K562 (cell line): ENCODE measurements around the gene DAG1. TPM values are rescaled to one million over a fixed set of nuclear protein-coding genes. Genes with fewer than 3 reads are reported as not detected.

ENCODE experiments used
- ATAC-seq: fragments of 200-7000 bp; cut with Tn5 transposase; 3 replicates; pipeline ENCODE4 v1.9.1; 2020; ENCODE audit warnings: moderate library complexity
- BruUV-seq: library from RNA; stranded (reverse); fragments of 400-500 nt; replicated peaks from 2 replicates; lab custom pipeline; 2021; lab: Mats Ljungman, UMichigan
- CTCF ChIA-PET: fragments of 300-600 bp; formaldehyde crosslinking; extraction: SDS; loops from one replicate; lab custom pipeline; 2021; ENCODE audit warnings: low intra/inter-chr PET ratio; lab: Yijun Ruan, JAX
- POLR2A ChIA-PET: fragments of 300-600, 350-650 bp; sonication (Branson Sonifier 250); formaldehyde crosslinking; extraction: SDS; loops from one replicate; lab custom pipeline; 2021; ENCODE audit warnings: antibody characterized with exemption, inconsistent platforms; lab: Yijun Ruan, JAX
- DNase-seq, 4 experiments: peaks; one replicate each; pipeline versions ENCODE4 v3.0.0 to v3.0.0-alpha.2; 2011 to 2018; ENCODE audit warnings: low spot score in 3 of 4, mixed read lengths in 3 of 4; ENCODE audit errors: extremely low read depth in 1 of 4
- FAIRE-seq: peaks from 2 replicates; lab custom pipeline; 2011; peaks lifted over from hg19 to GRCh38; lab: Jason Lieb, UNC
- H2AFZ ChIP-seq: 2 replicates; pipeline ENCODE4 v1.6.0; 2011; ENCODE audit warnings: low read depth, low read length, control low read depth, inconsistent platforms
- H3K27ac ChIP-seq: fragments of 200-600 bp; 3 replicates; pipeline ENCODE4 v1.8.0; 2011; ENCODE audit warnings: low read depth, mild to moderate bottlenecking, control low read depth, inconsistent platforms, low read length, moderate library complexity, mixed read lengths; ENCODE audit errors: extremely low read depth
- H3K27me3 ChIP-seq, 2 experiments: fragments of 300-600 bp in 1 of 2; 2 replicates in 1 of 2; 3 replicates in 1 of 2; pipeline versions ENCODE4 v1.6.0 to v1.8.0; 2011; ENCODE audit warnings: inconsistent platforms in 2 of 2, low read length in 2 of 2, mild to moderate bottlenecking in 1 of 2, mixed read lengths in 1 of 2, moderate library complexity in 1 of 2; ENCODE audit not compliant: control insufficient read depth in 2 of 2, insufficient read depth in 2 of 2
- H3K36me3 ChIP-seq: fragments of 300-600 bp; 3 replicates; pipeline ENCODE4 v1.8.0; 2011; ENCODE audit warnings: mild to moderate bottlenecking, low read length, inconsistent platforms; ENCODE audit not compliant: control insufficient read depth, insufficient read depth
- H3K4me1 ChIP-seq, 2 experiments: fragments of 200-600 bp in 1 of 2; replicated peaks in 1 of 2; 2 replicates in 1 of 2; 3 replicates in 1 of 2; pipeline versions ENCODE4 v1.5.1 to v1.8.0; 2011; ENCODE audit warnings: inconsistent platforms in 2 of 2, low read length in 2 of 2, mild to moderate bottlenecking in 1 of 2, mixed read lengths in 1 of 2, moderate library complexity in 1 of 2; ENCODE audit not compliant: control insufficient read depth in 2 of 2, insufficient read depth in 2 of 2
- H3K4me2 ChIP-seq: 2 replicates; pipeline ENCODE4 v1.6.1; 2011; ENCODE audit warnings: low read length, control low read depth, inconsistent platforms, mixed read lengths; ENCODE audit not compliant: insufficient read depth
- H3K4me3 ChIP-seq: fragments of 200-600 bp; sonication (generic), shearing (Covaris generic); 2 replicates; pipeline ENCODE4 v1.5.1; 2016; ENCODE audit warnings: control low read depth, inconsistent platforms
- H3K79me2 ChIP-seq: fragments of 200-600 bp; 3 replicates; pipeline ENCODE4 v1.8.0; 2011; ENCODE audit warnings: low read length, inconsistent platforms; ENCODE audit not compliant: control insufficient read depth, insufficient read depth
- H3K9ac ChIP-seq, 2 experiments: 2 replicates each; pipeline versions ENCODE4 v1.6.0 to v1.6.1; 2011; ENCODE audit warnings: low read depth in 2 of 2, low read length in 2 of 2, control low read depth in 1 of 2, inconsistent platforms in 1 of 2, mild to moderate bottlenecking in 1 of 2, mixed read lengths in 1 of 2; ENCODE audit not compliant: insufficient read depth in 1 of 2
- H3K9me1 ChIP-seq: one replicate; pipeline ENCODE4 v1.6.0; 2011; ENCODE audit warnings: inconsistent platforms, mild to moderate bottlenecking, low read length, moderate library complexity; ENCODE audit not compliant: control insufficient read depth, insufficient read depth
- H3K9me3 ChIP-seq: replicated peaks from 2 replicates; pipeline ENCODE4 v1.5.1; 2011; ENCODE audit warnings: low read depth, low read length, inconsistent platforms; ENCODE audit not compliant: control insufficient read depth, insufficient read depth
- H4K20me1 ChIP-seq: replicated peaks from 2 replicates; pipeline ENCODE4 v1.6.1; 2011; ENCODE audit warnings: low read length, inconsistent platforms, mixed read lengths; ENCODE audit not compliant: control insufficient read depth, insufficient read depth
- BHLHE40 ChIP-seq: IDR thresholded peaks from 2 replicates; pipeline ENCODE4 v1.6.1; 2011; ENCODE audit warnings: low read length, improper control_type of control experiment
- DDX20 ChIP-seq: fragments of 450-650 bp; IDR thresholded peaks from 2 replicates; pipeline ENCODE4 v1.6.1; 2016; ENCODE audit warnings: missing genetic modification characterization, low read depth, mild to moderate bottlenecking, missing compliant biosample characterization, moderate library complexity
- ESRRB ChIP-seq: fragments of 250-450 bp; sonication (Bioruptor Pico); IDR thresholded peaks from 2 replicates; pipeline ENCODE4 v1.5.0; 2020; ENCODE audit warnings: mild to moderate bottlenecking, moderate library complexity, borderline replicate concordance
- ETS2 ChIP-seq: IDR thresholded peaks from 2 replicates; pipeline ENCODE4 v1.6.1; 2016; ENCODE audit warnings: borderline replicate concordance, missing genetic modification characterization, mild to moderate bottlenecking, moderate library complexity, missing compliant biosample characterization; ENCODE audit not compliant: poor library complexity, severe bottlenecking
- FOXK2 ChIP-seq, 2 experiments: fragments of 450-650 bp; IDR thresholded peaks in 1 of 2; conservative IDR thresholded peaks in 1 of 2; 2 replicates each; pipeline ENCODE4 v1.6.1; 2016; ENCODE audit warnings: low read depth in 2 of 2, mild to moderate bottlenecking in 1 of 2
- GABPB2 ChIP-seq: fragments of 250-450 bp; sonication (Bioruptor Pico); conservative IDR thresholded peaks from 2 replicates; pipeline ENCODE4 v1.5.1; 2021; ENCODE audit warnings: mild to moderate bottlenecking
- MXI1 ChIP-seq: IDR thresholded peaks from 2 replicates; pipeline ENCODE4 v1.6.1; 2011; ENCODE audit warnings: low read depth, mild to moderate bottlenecking, improper control_type of control experiment, low read length
- SMAD1 ChIP-seq: fragments of 150-350 bp; IDR thresholded peaks from 2 replicates; pipeline ENCODE4 v1.6.1; 2014; ENCODE audit warnings: low read length, low read depth; ENCODE audit not compliant: partially characterized antibody
- ZFP1 ChIP-seq: fragments of 450-650 bp; formaldehyde crosslinking; IDR thresholded peaks from 2 replicates; pipeline ENCODE4 v1.4.0; 2020; ENCODE audit warnings: mild to moderate bottlenecking, mixed read lengths
- ZFP30 ChIP-seq: fragments of 250-450 bp; sonication (Bioruptor Pico); IDR thresholded peaks from 2 replicates; pipeline ENCODE4 v1.8.0; 2022; ENCODE audit warnings: moderate library complexity, mild to moderate bottlenecking, inconsistent platforms, borderline replicate concordance
- ZNF12 ChIP-seq: sonication (generic); formaldehyde crosslinking; IDR thresholded peaks from 2 replicates; pipeline ENCODE4 v1.4.0; 2020; ENCODE audit warnings: mild to moderate bottlenecking, missing genetic modification reagents
- ZNF347 ChIP-seq: fragments of 450-650 bp; formaldehyde crosslinking; IDR thresholded peaks from 2 replicates; pipeline ENCODE4 v1.4.0; 2020; ENCODE audit warnings: low read depth, mild to moderate bottlenecking, moderate library complexity
- ZNF644 ChIP-seq: fragments of 200-800 bp; sonication (Bioruptor generic); IDR thresholded peaks from 2 replicates; pipeline ENCODE4 v1.6.1; 2016; ENCODE audit warnings: low read depth, missing genetic modification characterization, missing compliant biosample characterization
- WGBS: fragments of 100-300 bp; shearing (Covaris generic); methylation state at CpG from one replicate; pipeline ENCODE4 v1.1.6; 2016; ENCODE audit warnings: low coverage, mixed read lengths; ENCODE audit not compliant: insufficient coverage; ENCODE audit errors: missing lambda C conversion rate; 5-methylcytosine and 5-hydroxymethylcytosine counted together
- in situ Hi-C: fragments of 300-500 bp; cut with MboI; formaldehyde crosslinking; loops from 4 replicates; pipeline ENCODE4 v1.15.0; 2018; ENCODE audit warnings: inconsistent platforms, mixed read lengths
- intact Hi-C: fragments of 100-400 bp; cut with micrococcal nuclease; formaldehyde crosslinking; loops from 2 replicates; pipeline ENCODE4 v1.14.2; 2022
- polyA plus RNA-seq, 8 experiments: library from polyadenylated mRNA; depleted of rRNA in 4 of 8; stranded (reverse) in 5 of 8; unstranded in 3 of 8; fragments of >200 nt; fragmentation: Nextera tagmentation in 2 of 8; fragmentation: Illumina TruSeq in 1 of 8; extraction: Ambion mirVana in 2 of 8; extraction: Trizol in 1 of 8; gene quantifications; 2 replicates each; pipeline versions ENCODE4 v1.2.1 to v1.2.3, GENCODE V29; 2011 to 2014; ENCODE audit warnings: inconsistent platforms in 1 of 8, missing spikeins in 1 of 8
- total RNA-seq, 7 experiments: library from RNA; depleted of rRNA in 6 of 7; stranded (reverse); fragments of >200 nt in 6 of 7; fragmentation: Illumina TruSeq in 2 of 7; extraction: Trizol in 2 of 7; gene quantifications; 2 replicates each; pipeline versions ENCODE4 v1.2.1 to v1.2.3, GENCODE V29; 2011 to 2021; ENCODE audit warnings: low replicate concordance in 1 of 7
- TF ChIP-seq, protein P1 (sequence below): sonication (generic); formaldehyde crosslinking; IDR thresholded peaks from 2 replicates; pipeline ENCODE4 v1.8.1; 2023; ENCODE audit warnings: mild to moderate bottlenecking, missing genetic modification reagents, moderate library complexity
- TF ChIP-seq, protein P2 (sequence below), 2 experiments: fragments of 450-650 bp; conservative IDR thresholded peaks; 2 replicates each; pipeline ENCODE4 v1.6.1; 2017; ENCODE audit warnings: mild to moderate bottlenecking in 2 of 2, moderate library complexity in 2 of 2

DAG1 gene
- total and polyA plus RNA-seq, 9 of the 15 experiments (the other 6 are each of a cell fraction or from before 2014, with no cell fraction given) = 0.29 to 19.6 (median 8.2) TPM

DNA sequence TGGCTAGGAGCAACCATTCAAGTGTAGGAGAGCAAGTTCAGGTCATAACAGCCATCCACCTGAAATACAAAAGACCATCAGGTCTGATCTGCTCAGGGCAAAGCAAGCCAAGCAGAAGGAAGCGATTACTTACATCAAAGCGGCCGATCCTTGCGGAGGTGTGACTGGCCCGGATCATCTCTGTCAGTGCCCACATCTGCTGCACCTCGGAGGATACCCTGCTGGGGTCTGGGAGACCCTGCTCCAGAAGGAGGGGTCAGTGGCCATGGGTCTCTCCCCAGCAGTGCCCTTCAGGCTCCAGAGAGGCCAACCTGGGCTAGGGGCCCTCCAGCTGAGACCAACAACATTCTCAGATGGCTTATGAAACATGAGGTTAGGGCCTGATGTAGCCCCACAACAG is 45.3 kb upstream of the DAG1 start (continued):
- TF ChIP-seq SMAD1 = no peak
- TF ChIP-seq, protein P1, sequence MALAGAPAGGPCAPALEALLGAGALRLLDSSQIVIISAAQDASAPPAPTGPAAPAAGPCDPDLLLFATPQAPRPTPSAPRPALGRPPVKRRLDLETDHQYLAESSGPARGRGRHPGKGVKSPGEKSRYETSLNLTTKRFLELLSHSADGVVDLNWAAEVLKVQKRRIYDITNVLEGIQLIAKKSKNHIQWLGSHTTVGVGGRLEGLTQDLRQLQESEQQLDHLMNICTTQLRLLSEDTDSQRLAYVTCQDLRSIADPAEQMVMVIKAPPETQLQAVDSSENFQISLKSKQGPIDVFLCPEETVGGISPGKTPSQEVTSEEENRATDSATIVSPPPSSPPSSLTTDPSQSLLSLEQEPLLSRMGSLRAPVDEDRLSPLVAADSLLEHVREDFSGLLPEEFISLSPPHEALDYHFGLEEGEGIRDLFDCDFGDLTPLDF (CRISPR knock-in tag) = no peak
- TF ChIP-seq DDX20 (tag) = no peak
- no peak for TF ChIP-seq ZFP1 (CRISPR knock-in tag)
- TF ChIP-seq FOXK2 (conservative IDR thresholded peaks at IDR 0.05 in 1 of 2, IDR thresholded peaks at IDR 0.05 in 1 of 2; ENCODE audit: low read depth in 2 of 2) = no peak
- no peak for TF ChIP-seq ESRRB
- TF ChIP-seq ZFP30 (CRISPR knock-in tag) = no peak
- TF ChIP-seq ETS2 (tag) = no peak
- TF ChIP-seq BHLHE40 = no peak
- no peak for TF ChIP-seq ZNF644 (tag)
- TF ChIP-seq, all 486 proteins: peak for 0

DNA sequence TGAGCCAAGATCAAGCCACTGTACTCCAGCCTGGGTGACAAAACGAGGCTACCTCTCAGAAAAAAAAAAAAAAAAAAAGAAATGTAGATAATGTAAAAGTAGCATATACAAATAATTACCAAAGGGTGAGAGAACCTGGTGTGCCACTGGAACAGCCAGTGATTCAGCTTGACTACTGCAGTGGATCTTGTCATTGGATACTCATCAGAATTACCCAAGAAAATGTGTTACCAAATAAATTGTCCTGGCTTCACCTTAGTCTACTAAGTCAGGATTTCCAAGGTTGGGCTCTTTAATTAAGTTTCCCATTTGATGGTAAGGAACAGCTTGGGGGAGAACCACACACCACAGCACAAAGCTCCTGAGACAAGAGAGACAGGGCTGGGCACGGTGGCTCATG is 42.5 kb upstream of the DAG1 start:
- H3K79me2 ChIP-seq = no peaks in the 10 kb centered on the region
- no CpG with 5 or more reads among the region's 2 CpGs for WGBS
- in situ Hi-C loops = loop anchor here (25.0 kb wide), 1 partner anchor 265 kb away; the partner anchor contains the start of genes CCDC71 and KLHDC8B
- ATAC-seq (no peak), FAIRE-seq (no peak), DNase-seq (no peak)
- peaks cover 0 to 21% of the 10 kb centered on the region in 2 experiments; a peak in 3 of 5 replicates for H3K4me1 ChIP-seq
- H3K27ac ChIP-seq = no peak overlapping the region
- no peak overlapping the region for H3K9ac ChIP-seq
- no peak overlapping the region for H3K4me2 ChIP-seq
- H2AFZ ChIP-seq = no peak overlapping the region
- no peak overlapping the region for H3K4me3 ChIP-seq
- intact Hi-C loops = loop anchor here (5.0 kb wide), 1 partner anchor 85 kb away; the partner anchor contains the start of gene USP4
- H3K27me3 ChIP-seq = no peaks in the 10 kb centered on the region
- H4K20me1 ChIP-seq = no peaks in the 10 kb centered on the region
- no peaks in the 10 kb centered on the region for H3K36me3 ChIP-seq
- BruUV-seq = no TSS peak
- no peaks in the 10 kb centered on the region for H3K9me1 ChIP-seq
- CTCF ChIA-PET = no interaction called here
- no peaks in the 10 kb centered on the region for H3K9me3 ChIP-seq
- POLR2A ChIA-PET = interaction anchor here (2.1 kb wide), 1 partner anchor 13 kb away, joined by 8 read pairs; no protein-coding TSS in a partner anchor
- TF ChIP-seq MXI1 (no peak), ZNF347 (CRISPR knock-in tag) (no peak), GABPB2 (CRISPR knock-in tag) (no peak), ZNF12 (CRISPR knock-in tag) (no peak)
- TF ChIP-seq, protein P2, sequence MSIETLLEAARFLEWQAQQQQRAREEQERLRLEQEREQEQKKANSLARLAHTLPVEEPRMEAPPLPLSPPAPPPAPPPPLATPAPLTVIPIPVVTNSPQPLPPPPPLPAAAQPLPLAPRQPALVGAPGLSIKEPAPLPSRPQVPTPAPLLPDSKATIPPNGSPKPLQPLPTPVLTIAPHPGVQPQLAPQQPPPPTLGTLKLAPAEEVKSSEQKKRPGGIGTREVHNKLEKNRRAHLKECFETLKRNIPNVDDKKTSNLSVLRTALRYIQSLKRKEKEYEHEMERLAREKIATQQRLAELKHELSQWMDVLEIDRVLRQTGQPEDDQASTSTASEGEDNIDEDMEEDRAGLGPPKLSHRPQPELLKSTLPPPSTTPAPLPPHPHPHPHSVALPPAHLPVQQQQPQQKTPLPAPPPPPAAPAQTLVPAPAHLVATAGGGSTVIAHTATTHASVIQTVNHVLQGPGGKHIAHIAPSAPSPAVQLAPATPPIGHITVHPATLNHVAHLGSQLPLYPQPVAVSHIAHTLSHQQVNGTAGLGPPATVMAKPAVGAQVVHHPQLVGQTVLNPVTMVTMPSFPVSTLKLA (conservative IDR thresholded peaks at IDR 0.05) = no peak
